ENCODE results near the gene COQ7. TPM values are rescaled to one million over a fixed set of nuclear protein-coding genes. Genes with fewer than 3 reads are reported as not detected.

The COQ7 gene
- total and polyA plus RNA-seq, 2 of the 4 experiments (the other 2 are of a cell fraction) = 10.9 to 13.6 TPM

DNA sequence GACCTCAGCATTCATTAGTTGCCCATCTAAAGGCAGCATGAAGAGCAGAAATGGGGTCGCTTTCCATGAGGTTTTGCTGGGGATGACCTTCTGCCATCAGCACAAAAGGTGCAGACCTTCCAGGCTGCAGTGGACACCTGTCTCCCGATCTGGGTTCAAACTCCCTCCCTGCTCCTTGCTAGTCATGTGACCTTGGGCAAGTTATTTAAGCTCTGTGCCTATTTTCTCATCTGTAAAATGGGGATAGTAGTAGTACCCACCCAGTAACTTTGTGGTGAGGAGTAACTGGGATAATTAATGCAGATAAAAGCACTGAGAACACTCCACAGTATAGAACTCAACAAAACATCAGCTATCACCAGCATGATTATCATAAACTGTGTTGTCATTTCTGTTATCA lies 21.4 kb upstream of the COQ7 start:
- in situ Hi-C loops (cut with MboI; ENCODE audit: low sequenced_read_pairs) = no loop called here
- H4K8ac ChIP-seq (ENCODE audit: low read depth in 2 of 2, low read length in 2 of 2) = no peak overlapping the region
- H3K27ac ChIP-seq (ENCODE audit: insufficient read depth, low read length) = no peak overlapping the region
- H3K23ac ChIP-seq (ENCODE audit: low read depth, low read length) = no peak overlapping the region
- ChIA-PET CTCF (no interaction called here), POLR2A (ENCODE audit: unreplicated experiment) (no interaction called here)
- H3K18ac ChIP-seq (ENCODE audit: low read depth, low read length) = no peak overlapping the region
- H2AFZ ChIP-seq (replicated peaks; ENCODE audit: low read length, poor library complexity) = no peak overlapping the region
- no peak overlapping the region for H4K91ac ChIP-seq (ENCODE audit: insufficient read depth, low read depth, low read length)
- H3K4me3 ChIP-seq (ENCODE audit: insufficient read depth, low read depth, low read length) = no peak overlapping the region
- H2BK5ac ChIP-seq (ENCODE audit: low read depth, low read length, poor library complexity, severe bottlenecking) = no peak overlapping the region
- H4K20me1 ChIP-seq (ENCODE audit: insufficient read depth, low read length) = no peaks in the 10 kb centered on the region
- BruUV-seq (replicated peaks) = no TSS peak
- H2BK120ac ChIP-seq (ENCODE audit: low read depth, low read length) = no peak overlapping the region
- no peak for TF ChIP-seq MAFK (IDR thresholded peaks at IDR 0.05; ENCODE audit: low read depth, low read length)
- TF ChIP-seq RCOR1 (IDR thresholded peaks at IDR 0.05; ENCODE audit: insufficient replicate concordance, low read length) = no peak
- TF ChIP-seq NFE2L2 (IDR thresholded peaks at IDR 0.05; ENCODE audit: low read depth, low read length) = no peak
- TF ChIP-seq, protein P1, sequence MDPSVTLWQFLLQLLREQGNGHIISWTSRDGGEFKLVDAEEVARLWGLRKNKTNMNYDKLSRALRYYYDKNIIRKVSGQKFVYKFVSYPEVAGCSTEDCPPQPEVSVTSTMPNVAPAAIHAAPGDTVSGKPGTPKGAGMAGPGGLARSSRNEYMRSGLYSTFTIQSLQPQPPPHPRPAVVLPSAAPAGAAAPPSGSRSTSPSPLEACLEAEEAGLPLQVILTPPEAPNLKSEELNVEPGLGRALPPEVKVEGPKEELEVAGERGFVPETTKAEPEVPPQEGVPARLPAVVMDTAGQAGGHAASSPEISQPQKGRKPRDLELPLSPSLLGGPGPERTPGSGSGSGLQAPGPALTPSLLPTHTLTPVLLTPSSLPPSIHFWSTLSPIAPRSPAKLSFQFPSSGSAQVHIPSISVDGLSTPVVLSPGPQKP (IDR thresholded peaks at IDR 0.05; ENCODE audit: borderline replicate concordance, low read depth, low read length) = no peak
- no peaks in the 10 kb centered on the region for H3K79me1 ChIP-seq (ENCODE audit: low read depth in 1 of 2, low read length in 2 of 2)
- H3K4ac ChIP-seq (ENCODE audit: low read depth, low read length) = no peak overlapping the region
- H4K5ac ChIP-seq (ENCODE audit: low read depth, low read length) = no peak overlapping the region
- H3K14ac ChIP-seq (replicated peaks; ENCODE audit: low read depth, low read length) = no peak overlapping the region
- no CpG with 5 or more reads among the region's 2 CpGs for WGBS, 2 experiments (ENCODE audit: extremely low coverage in 2 of 2, insufficient read length in 1 of 2)
- H3K27me3 ChIP-seq (ENCODE audit: control insufficient read depth, insufficient read depth, low read length) = no peaks in the 10 kb centered on the region
- intact Hi-C loops (cut with micrococcal nuclease) = no loop called here
- H3K9ac ChIP-seq (ENCODE audit: low read depth, low read length) = no peak overlapping the region
- H2AK9ac ChIP-seq (replicated peaks; ENCODE audit: low read depth, low read length, poor library complexity) = no peak overlapping the region
- H2BK15ac ChIP-seq (ENCODE audit: low read depth, low read length) = no peak overlapping the region
- H3K36me3 ChIP-seq (ENCODE audit: control insufficient read depth, insufficient read depth, low read length) = no peaks in the 10 kb centered on the region
- no peak overlapping the region for H2BK20ac ChIP-seq (ENCODE audit: low read depth, low read length)
- H3K4me2 ChIP-seq (ENCODE audit: low read depth, low read length) = no peak overlapping the region
- H3K9me3 ChIP-seq (ENCODE audit: control insufficient read depth, insufficient read depth, low read length) = no peaks in the 10 kb centered on the region
- H2AK5ac ChIP-seq (ENCODE audit: low read depth, low read length) = no peak overlapping the region
- H3K4me1 ChIP-seq (ENCODE audit: control insufficient read depth, insufficient read depth, low read length) = no peaks in the 10 kb centered on the region
- no peak for DNase-seq
- no peak for ATAC-seq (ENCODE audit: low read depth)
- dilution Hi-C loops (cut with HindIII; ENCODE audit: low sequenced_read_pairs, unreplicated experiment) = no loop called here
- H3K56ac ChIP-seq (ENCODE audit: extremely low read depth, insufficient read depth, low read length) = no peak overlapping the region
- no peaks in the 10 kb centered on the region for H3K9me1 ChIP-seq (ENCODE audit: insufficient read depth, low read length)
